Measurements from ENCODE around the gene MED4.
A peak's percentile ranks its signal among the peaks of the same experiment; 100 is the strongest.

Gene MED4, protein sequence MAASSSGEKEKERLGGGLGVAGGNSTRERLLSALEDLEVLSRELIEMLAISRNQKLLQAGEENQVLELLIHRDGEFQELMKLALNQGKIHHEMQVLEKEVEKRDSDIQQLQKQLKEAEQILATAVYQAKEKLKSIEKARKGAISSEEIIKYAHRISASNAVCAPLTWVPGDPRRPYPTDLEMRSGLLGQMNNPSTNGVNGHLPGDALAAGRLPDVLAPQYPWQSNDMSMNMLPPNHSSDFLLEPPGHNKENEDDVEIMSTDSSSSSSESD

DNA sequence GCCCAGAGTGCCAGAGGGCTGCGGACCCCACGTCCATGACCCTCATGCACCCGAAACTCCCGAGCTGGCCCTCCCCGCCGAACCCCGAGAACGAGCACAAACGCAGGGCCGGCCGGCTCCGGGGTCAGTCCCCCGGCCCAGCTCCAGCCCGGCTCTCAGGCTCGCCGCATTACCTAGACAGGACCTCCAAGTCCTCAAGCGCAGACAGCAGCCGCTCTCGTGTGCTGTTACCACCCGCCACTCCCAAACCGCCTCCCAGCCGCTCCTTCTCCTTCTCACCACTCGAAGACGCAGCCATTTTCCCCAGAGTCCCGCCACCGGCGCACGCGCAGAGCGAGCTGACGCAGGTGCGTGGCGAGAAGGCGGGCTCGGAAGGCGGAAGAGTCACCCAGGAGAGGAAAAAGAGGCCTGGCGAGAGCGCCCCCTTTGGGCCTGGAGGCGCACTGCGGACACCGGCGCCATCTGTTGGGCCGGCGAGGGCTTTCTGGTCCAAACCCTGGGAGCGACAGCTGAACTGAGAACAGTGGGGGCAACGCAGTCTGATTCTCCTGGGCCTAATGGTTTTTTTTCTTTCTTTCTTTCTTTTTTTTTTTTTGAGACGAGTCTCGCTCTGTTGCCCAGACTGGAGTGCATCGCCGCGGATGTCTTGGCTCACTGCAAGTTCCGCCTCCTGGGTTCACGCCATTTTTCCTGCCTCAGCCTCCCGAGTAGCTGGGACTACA lies at the start of gene MED4:
MED4 (minus strand) TSS at position 324 of the 722 bp plus-strand sequence; CDS start at position 298, 26 bp downstream.
- DNase-seq, result peak; percentile 46

DNA sequence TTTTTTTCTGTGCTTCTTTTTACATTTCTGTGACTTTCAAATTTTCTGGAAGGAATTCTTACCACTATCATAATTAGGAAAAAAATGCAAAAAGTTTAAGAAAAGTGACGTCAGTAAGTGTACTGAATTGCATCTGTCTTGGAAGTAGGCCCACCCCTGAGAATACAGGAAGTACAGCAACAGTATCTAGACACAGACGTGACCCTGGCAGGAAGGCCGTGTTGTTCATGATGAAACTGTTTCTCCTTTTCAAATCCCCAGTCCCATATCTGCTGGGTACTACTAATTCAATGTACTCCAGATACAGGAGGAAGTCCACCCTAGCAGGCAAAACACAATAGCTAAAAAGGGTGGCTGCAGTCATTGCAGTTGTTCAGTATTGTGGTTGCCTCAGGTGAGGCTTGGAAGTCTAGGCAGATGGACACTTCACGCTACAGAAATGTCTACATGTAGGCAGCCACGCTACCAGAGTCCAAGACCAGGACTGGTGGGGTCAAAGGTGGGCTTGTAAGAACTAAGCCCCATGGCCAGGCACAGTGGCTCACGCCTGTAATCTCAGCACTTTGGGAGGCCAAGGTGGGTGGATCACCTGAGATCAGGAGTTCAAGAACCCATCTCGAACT lies 49.6 kb upstream of the MED4 start:
- DNase-seq, result no peak

DNA sequence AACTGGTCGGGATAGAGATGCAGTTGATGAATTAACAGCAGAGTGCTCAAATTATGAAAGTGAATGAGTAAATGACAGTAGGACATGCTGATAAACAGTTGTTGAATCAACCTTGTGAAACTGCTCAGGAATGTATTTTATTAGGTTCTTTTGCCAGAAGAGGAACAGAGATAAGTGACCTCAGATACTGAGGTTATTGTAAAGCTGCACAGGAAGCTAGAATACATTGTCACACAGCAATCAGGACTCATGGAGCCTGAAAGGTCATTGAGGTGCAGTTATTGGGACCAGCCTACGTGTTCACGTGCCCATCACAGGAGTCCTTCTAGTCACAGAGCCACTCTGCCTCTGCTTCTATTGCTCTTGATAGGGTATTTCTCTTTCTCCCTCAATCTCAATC lies 47.5 kb upstream of the MED4 start:
- DNase-seq, result no peak

DNA sequence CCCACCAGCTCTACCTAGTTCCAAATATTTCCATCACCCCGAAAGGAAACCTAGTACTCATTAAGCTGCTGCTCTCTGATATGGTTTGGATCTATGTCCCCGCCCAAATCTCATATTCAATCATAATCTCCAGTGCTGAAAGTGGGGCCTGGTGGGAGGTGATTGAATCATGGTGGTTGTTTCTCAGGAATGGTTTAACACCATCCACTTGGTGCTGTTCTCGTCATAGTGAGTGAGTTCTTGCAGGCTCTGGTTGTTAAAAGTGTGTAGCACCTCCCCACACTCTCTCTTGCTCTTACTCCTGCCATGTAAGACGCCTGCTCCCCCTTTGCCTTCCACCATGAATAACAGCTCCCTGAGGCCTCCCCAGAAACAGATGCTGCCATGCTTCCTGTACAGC lies 43.4 kb upstream of the MED4 start:
- DNase-seq, result no peak

DNA sequence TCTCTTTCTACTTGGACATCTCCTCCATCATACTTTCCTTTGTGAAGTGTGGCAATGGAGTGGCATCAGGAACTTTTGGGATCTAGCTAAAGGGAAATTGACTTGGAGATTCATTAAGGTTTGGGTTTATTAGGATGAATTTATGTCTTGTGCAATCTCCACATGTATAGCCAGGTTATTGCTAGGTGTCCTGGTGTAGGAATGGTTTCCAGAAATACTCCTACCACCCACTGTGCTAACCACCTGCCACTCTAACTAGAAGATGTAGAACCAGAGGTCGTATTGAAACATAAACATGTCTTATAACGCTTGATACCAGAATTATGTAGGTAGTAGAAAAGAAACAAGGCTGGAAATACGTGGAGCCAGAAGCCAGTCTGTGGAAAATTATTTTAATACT lies 38.1 kb upstream of the MED4 start:
- DNase-seq, result no peak

DNA sequence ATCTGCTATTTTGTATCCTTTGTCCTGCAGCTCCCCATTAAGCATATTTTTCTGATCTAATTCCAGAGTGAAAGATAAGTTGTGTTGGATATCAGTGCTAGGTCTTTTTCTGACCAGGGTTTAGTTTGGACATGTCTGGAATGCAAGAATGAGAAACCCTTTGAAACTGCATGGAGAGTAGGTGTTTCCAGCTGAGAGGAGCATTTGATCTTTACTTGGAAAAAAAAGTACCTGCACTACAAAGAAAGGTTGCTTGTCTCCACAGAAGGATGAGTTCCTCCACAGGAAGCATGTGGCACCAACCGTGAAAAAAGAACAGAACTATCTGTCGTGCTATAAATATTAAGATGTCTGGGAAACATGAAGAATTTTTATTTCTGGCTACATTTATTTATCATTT lies 36.6 kb upstream of the MED4 start:
- no peak for DNase-seq

DNA sequence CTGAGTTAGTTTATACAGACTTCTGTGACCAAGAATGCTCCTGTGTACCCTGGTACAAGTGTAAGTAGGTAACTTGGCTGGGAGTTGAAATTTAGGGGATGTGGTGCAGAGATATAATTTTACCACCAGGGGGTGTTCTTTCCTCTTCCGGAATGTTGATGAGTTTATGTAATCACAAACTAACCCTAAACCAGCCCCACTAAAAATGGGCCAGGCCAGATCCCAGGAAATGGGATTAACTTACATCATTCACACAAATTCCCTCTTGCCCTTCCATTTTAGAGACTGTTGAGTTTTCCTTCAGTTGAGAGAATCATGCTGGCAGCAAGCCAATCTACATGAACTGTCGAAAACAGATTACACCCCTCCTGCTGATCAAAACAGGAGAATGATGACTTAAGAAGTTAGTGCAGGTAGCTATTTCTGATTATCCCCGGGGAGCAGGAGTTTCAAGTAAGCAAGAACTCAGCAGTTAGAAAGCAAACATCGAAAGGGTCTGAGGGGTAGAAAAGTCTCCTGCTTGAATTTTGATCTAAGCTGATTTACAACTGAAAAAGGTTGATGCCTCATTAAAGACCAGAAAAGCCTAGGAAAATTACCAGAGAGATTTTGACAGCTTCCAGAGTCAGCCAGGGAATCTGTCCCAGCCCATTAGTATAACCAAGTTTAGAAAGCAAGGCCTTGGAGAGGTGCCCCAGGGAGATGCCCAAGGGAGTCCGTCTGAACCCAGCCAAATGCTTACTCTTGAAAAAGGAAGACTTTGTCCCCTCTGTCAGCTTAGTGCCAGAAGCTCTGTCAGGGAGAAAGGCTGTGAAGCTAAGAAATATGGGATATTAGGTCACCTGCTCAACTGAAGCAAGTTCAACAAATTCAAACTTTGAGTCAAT lies 32.3 kb upstream of the MED4 start:
- DNase-seq, result peak; percentile 6

DNA sequence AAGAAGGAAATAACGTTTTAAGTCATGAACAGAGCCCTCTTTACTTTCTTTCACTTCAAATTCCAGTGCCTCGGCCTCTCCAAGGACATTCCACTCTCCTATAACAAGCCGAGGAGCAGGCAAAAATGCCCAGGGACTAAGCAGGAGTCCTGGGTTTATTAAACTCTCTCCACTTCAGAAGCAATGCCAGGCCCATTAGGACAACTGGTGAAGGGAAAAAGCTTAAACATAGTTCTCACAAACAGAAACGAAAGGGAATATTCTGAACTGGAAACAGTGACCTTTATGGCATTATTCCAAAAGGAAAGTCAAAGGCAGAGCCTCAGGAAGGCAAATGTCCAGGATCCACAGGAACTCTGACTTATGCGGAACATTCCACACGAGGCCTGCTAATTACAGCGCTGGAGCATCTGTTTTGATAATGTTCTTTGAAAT lies 30.9 kb upstream of the MED4 start:
- no peak for DNase-seq

DNA sequence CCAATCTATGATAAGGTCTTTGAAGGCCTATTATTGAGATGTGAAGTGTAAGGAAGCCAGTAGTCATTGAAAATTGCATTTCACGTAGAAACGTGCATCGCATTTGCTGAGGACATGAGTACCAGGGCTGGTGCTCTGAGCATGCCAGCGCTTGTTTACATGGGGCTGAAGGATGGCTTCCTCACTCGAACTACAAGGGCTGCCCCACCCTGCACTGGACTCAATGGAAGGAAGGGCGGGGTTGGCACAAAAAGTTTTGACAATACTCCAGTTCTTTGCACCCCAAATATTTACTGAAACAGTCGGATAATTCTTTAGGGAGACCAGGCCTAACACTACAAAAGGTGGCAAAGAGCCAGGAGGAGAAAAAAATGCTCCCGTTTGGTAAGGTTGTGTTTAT lies 28.9 kb upstream of the MED4 start:
- no peak for DNase-seq

DNA sequence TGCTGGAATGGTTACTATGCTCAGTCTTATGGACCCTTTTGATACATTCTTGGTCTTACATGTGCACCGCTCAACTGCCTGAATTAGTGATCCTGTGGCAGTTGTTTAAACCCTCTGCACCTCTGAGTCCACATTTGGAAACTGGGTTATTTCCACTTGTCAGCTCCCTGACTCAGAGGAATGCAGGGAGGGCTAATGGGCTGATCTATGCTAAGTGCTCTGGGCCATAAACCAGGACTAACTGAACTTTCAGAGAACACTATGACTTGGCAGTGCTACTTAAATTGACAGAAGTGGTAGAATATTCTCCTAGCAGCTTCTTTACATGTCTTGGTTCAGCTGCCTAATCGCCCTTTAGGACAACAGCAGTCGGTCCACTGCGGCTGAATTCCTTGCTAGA lies 26.8 kb upstream of the MED4 start:
- DNase-seq, result no peak

DNA sequence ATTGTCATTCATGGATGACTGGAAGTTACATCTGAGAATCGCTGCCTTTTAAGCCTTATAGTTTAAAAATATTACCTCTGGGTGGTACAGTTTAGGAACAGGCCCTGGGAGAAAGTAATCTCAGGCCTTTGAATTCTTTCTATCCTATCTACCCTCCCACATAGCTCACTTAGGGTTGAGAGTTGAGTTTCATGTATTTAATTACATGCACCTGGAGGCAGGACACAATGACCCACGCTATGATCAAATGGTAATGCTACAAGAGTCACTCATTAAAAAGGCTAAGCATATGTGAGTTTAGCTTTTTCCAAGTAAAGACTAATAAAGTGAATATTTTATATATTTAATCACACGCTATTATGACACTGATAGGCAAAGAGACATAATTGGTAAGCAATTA lies 25.3 kb upstream of the MED4 start:
- no peak for DNase-seq

DNA sequence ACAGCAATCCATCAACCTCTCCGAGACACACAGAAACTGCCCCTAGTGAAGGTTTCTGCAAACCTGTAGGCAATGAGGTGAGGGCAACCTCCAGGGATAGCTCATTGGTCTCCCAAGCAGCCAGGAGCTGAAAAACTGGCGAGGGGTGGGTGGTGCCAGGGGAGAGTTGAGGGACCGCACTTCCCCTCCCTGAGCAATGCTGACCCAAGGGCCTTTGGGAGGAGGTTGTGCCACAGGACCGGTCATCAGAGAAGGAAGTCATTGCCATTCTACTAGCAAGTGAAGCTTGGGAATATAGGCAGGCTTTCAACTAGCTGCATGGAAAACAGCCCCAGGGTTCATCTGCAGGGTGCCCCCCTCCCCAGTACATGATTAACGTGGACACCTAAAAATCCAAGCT lies 23.1 kb upstream of the MED4 start:
- DNase-seq, result no peak

DNA sequence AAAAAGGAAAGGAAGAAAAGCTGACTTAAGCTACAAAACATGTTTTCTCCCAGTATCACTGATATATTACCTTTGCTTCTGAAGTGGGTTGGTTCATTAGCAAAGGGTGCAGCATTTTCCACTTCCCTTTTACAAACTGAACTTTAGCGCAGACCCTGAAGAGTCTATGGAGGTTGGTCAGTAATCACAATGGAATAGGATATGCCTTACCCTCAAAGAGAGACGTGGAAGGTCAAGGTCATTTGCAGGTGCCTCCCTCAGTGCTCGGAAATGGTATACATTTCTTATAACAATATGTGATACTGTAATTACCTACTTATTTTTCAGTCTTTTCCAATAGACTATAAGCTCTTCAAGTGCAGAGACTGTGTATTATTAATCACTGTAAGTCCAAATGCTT lies 21.9 kb upstream of the MED4 start:
- DNase-seq, result no peak

DNA sequence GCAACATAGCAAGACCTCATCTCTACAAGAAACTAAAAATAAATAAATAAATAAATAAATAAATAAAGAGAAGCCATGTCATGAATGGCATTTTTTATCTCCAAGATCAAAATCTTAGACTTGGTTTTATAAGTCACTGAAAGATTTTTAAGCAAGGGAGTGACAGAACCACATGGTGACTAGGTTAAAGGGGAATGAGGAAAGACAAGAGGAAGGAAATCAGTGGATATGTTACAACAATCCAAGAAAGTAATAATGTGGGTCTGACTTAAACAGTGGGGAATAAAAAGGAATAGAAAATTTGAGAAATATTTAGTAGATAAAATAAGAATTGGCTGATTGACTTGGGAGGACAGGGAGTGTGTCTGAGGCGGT lies 18.8 kb upstream of the MED4 start:
- DNase-seq, result no peak

DNA sequence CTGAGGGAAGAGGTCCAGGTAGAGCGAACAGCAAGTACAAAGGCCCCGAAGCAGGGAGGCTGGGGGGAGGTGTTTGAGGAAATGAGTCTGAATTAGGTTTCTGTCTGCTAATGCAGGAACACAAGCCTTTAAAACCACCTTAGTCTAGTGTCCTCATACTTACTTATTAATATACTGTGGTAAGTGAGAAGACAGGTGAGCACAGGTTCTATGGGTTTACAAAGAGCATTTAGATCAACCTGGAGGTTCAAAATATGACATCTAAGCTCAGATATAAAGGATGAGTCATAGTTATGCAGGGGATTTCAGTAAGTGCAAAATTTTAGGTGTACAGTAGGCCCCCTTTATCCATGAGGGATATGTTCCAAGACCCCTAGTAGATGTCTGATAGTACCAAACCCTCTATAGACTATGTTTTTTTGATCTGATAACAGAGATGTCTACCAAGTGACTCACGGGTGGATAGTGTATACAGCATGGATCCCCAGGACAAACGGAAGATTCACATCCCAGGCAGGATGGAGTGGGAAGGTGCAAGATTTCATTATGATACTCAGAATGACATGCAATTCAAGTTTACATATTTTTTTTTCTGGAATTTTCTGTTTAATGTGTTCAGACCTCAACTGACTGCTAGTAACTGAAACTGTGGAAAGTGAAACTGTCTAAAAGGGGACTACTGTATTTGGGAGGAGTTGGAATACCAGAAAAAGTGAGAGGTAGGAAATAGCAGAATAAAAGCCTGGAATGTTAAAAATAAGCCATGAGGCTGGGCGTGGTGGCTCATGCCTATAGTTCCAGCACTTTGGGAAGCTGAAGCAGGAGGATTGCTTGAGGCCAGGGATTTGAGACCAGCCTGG lies 18.2 kb upstream of the MED4 start:
- DNase-seq, result no peak

DNA sequence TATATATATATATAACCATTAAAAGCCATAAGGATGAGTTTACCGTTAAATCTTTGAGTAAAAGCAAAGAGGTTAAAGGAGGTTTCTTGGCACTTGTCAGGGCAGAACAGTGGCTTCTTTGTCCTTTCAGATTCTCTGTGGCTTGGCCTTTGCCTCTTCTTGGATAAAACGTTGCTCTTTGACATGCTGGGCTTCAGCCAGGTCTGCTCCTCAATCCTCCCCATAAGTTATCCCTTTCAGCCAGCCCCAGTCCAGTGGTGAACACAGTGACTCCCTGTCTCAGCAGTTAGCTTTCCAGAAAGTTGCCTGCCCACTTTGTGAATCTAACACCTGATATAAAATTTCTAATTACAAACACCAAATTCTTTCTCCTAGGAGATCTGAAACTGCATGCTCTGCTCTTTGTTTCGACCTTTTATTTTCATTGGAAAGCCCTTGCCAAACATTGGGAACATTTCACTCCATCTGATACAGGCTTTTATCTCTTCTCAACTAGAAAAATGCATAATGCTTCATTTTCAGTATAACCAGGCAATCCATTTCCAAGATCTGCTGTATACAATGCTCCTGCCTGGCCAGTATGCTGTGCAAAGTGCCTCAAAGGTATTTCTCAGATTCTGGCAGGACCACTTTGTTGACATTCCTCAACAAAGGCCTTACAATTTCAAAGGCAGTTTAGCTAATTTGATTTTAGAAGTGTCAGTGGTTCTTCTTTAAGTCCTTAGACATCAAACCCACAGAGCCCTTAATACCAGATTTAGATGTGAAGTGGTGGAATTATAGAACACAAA lies 16.2 kb upstream of the MED4 start:
- no peak for DNase-seq

DNA sequence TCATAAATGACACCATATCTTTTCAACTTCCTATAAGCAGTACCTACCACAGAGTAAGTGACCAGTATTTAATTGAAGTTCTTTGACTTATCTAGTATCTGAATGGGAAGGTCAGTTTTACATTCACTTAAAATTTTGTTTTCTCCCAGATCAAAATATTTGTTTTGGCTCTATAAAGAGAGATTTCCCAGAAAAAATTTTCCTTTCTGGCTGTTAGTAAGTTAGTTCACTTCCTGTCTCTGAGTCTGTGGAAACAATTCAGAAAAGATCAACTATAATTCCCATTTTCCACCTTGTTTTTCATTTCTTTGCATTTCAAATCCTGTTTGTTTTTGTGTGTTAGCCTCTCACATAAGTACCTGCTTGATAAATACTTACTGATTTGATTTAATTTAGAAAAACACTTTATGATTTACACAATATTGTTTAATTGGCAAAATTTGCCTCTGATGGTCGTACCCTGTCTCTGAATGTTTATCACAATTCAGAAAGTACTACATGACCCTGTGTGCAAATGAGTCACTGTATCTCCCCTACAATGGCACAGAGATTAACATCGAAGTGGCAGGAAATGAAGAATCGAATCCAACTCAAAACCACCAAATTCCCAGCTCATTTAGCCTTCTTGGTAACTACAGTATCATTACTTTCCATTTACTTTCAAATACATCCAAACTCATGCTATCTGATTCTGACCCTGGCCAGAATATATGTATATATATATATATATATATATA lies 15.4 kb upstream of the MED4 start:
- DNase-seq, result no peak

DNA sequence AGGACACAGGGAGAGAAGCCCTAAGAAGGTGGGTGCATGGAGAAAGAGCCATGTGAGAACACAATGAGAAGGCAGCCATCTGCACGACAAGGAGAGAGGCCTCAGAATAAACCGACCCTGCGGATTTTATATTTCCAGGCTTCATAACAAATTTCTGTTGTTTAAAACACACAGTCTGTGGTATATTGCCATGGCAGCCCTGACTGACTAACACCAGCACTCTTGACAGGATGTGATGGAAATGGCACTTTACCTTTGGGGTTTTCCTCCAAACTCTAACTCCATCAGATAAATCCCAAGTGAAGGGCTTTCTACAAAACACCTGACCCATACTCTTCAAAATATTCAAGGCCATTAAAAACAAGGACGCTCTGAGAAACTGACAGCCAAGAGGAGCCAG lies 13.2 kb upstream of the MED4 start:
- no peak for DNase-seq

DNA sequence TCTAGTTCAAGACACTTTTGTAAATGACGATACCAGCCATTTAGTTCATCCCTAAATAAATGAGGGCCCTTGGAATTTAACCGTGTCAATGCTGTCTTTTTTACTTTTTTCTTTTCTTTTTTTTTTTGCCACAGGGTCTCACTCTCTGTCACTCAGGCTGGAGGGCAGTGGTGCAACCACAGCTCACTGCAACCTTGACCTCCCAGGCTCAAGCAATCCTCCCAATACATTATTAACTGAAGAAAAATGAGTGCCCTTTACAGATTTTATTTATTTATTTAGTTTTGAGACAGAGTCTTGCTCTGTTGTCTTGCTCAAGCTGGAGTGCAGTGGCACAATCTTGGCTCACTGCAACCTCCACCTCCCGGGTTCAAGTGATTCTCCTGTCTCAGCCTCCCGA lies 2.9 kb upstream of the MED4 start:
- no peak for DNase-seq

DNA sequence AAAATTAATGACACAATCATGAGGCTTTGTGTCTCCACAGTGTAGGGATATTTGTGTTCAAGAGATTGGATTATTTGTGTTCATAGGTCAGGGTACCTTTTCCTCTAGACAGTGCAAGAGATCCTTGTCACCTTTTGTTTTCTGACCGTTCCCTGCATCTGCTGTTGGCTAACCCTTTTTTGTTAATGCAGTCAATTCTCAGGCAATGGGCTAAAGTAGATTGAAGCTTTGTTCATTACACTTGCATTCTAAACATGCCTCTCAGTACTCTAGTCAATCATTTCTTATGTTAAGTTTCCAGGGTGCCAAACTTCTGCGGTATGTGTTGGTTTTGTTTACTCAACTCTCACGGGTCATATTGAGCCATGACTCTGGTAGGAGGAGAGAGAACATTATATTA lies 1.8 kb upstream of the MED4 start:
- no peak for DNase-seq

DNA sequence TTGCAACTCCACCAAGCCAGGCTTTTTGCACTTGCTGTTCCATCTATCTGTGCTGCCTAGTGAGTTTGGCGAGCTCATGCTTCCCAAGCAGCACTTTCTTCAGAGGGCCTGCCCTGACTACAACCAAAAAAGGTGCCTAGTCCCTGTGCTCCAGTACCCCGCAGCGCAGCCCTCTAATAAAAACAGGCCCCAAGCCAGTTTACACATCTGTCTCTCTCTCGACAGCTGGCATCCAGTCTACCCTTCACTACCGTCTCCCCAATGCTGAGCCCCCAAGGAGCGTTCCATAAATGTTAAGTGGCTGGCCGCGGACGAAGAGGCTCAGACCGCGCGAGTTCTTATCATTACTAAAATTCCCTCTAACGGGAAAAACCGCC lies 512 bp downstream of the MED4 start:
- DNase-seq, result no peak

Measured in NCI-H1417 treated with DMSO at 0.1 percent for 48 hours (cell line).